Non-pigmented ciliary epithelial cell (primary cell): ENCODE results near the gene ZNF326.

Experiments
- DNase-seq: peaks from one replicate; pipeline ENCODE4 v3.0.0-alpha.2; 2010; ENCODE audit warnings: low read depth

ZNF326 gene

GRCh38 chr1:89994805-89995597 is at the start of gene ZNF326:
ZNF326 (plus strand) TSS chr1:89995110; CDS start chr1:89995258, 148 bp downstream.
- peak; percentile 86 for DNase-seq

GRCh38 chr1:89945852-89946476 is 48.9 kb upstream of the ZNF326 start:
- peak; percentile 44 for DNase-seq

GRCh38 chr1:89946532-89946931 is 48.4 kb upstream of the ZNF326 start:
- no peak for DNase-seq

- DNase-seq: no peak
Observed at GRCh38 chr1:89948722-89949345, 46.1 kb upstream of the ZNF326 start.

- no peak for DNase-seq
Observed at GRCh38 chr1:89949991-89950624, 44.8 kb upstream of the ZNF326 start.

- DNase-seq: no peak
Observed at GRCh38 chr1:89950703-89951102, 44.2 kb upstream of the ZNF326 start.

- peak; percentile 60 for DNase-seq
Observed at GRCh38 chr1:89951766-89952604, 42.9 kb upstream of the ZNF326 start.

GRCh38 chr1:89952605-89953130 is 42.2 kb upstream of the ZNF326 start:
- no peak for DNase-seq

GRCh38 chr1:89953131-89953626 is 41.7 kb upstream of the ZNF326 start:
- DNase-seq: peak; percentile 71

- DNase-seq: no peak
Observed at GRCh38 chr1:89953929-89954328, 41.0 kb upstream of the ZNF326 start.

- no peak for DNase-seq
Observed at GRCh38 chr1:89954401-89954800, 40.5 kb upstream of the ZNF326 start.

GRCh38 chr1:89955311-89956205 is 39.4 kb upstream of the ZNF326 start:
- DNase-seq: no peak

GRCh38 chr1:89957107-89957506 is 37.8 kb upstream of the ZNF326 start:
- DNase-seq: no peak

- no peak for DNase-seq
Observed at GRCh38 chr1:89958851-89959654, 35.9 kb upstream of the ZNF326 start.

- DNase-seq: no peak
Observed at GRCh38 chr1:89959719-89960118, 35.2 kb upstream of the ZNF326 start.

- no peak for DNase-seq
Observed at GRCh38 chr1:89962024-89962741, 32.7 kb upstream of the ZNF326 start.

GRCh38 chr1:89962742-89963075 is 32.2 kb upstream of the ZNF326 start:
- no peak for DNase-seq

GRCh38 chr1:89965193-89965768 is 29.6 kb upstream of the ZNF326 start:
- DNase-seq: no peak
